Natural killer cell (primary cell): Measurements from ENCODE around the gene RPL36A. TPM values are rescaled to one million over a fixed set of nuclear protein-coding genes. Genes with fewer than 3 reads are reported as not detected.

Experiments used
- ATAC-seq, 3 donors: fragments of 150-1000 bp in 2 of 3; fragments of 200-7000 bp in 1 of 3; cut with Tn5 transposase; 1 replicate in 1 of 3; 2 replicates in 2 of 3; pipeline ENCODE4 v1.10.0; 2021; ENCODE audit warnings: mild to moderate bottlenecking in 2 of 3, moderate library complexity in 2 of 3
- DNase-seq, 2 donors: peaks; one replicate each; pipeline versions ENCODE4 v3.0.0 to v3.0.0-alpha.2; 2013 to 2021; ENCODE audit warnings: mixed read lengths in 1 of 2
- H3K27ac ChIP-seq: one replicate; pipeline ENCODE4 v1.5.1; 2013; ENCODE audit warnings: mild to moderate bottlenecking, low read length
- H3K27me3 ChIP-seq: one replicate; pipeline ENCODE4 v1.6.1; 2013; ENCODE audit warnings: low read length; ENCODE audit not compliant: control insufficient read depth, insufficient read depth
- H3K36me3 ChIP-seq: one replicate; pipeline ENCODE4 v1.6.1; 2013; ENCODE audit warnings: low read length; ENCODE audit not compliant: control insufficient read depth, insufficient read depth
- H3K4me1 ChIP-seq: one replicate; pipeline ENCODE4 v1.6.1; 2013; ENCODE audit warnings: low read length; ENCODE audit not compliant: control insufficient read depth, insufficient read depth
- H3K4me3 ChIP-seq: one replicate; pipeline ENCODE4 v1.5.1; 2013; ENCODE audit warnings: low read length
- H3K9me3 ChIP-seq: one replicate; pipeline ENCODE4 v1.6.1; 2013; ENCODE audit warnings: low read length; ENCODE audit not compliant: control insufficient read depth, insufficient read depth
- H3K27ac Mint-ChIP-seq, 2 donors: one replicate each; pipeline ENCODE4 v1.8.0; 2022; ENCODE audit warnings: mild to moderate bottlenecking in 2 of 2, mixed read lengths in 2 of 2, moderate library complexity in 1 of 2
- H3K27me3 Mint-ChIP-seq, 2 donors: one replicate each; pipeline ENCODE4 v1.8.0; 2022; ENCODE audit warnings: low read depth in 2 of 2, mixed read lengths in 2 of 2
- H3K36me3 Mint-ChIP-seq: one replicate; pipeline ENCODE4 v1.8.0; 2022; ENCODE audit warnings: mixed read lengths
- H3K4me1 Mint-ChIP-seq, 2 donors: one replicate each; pipeline ENCODE4 v1.8.0; 2022; ENCODE audit warnings: mixed read lengths in 2 of 2
- H3K4me3 Mint-ChIP-seq: one replicate; pipeline ENCODE4 v1.8.0; 2022; ENCODE audit warnings: mild to moderate bottlenecking, moderate library complexity, mixed read lengths
- H3K9me3 Mint-ChIP-seq, 2 donors: one replicate each; pipeline ENCODE4 v1.8.0; 2022; ENCODE audit warnings: mixed read lengths in 2 of 2
- WGBS: methylation state at CpG from one replicate; pipeline ENCODE4 v1.1.7; 2013; ENCODE audit warnings: missing lambda C conversion rate; ENCODE audit not compliant: insufficient coverage; 5-methylcytosine and 5-hydroxymethylcytosine counted together
- intact Hi-C: fragments of 100-400 bp; cut with micrococcal nuclease; formaldehyde crosslinking; loops from one replicate; pipeline ENCODE4 v1.14.2; 2022
- total RNA-seq, 4 donors: library from RNA; stranded (reverse); fragments of 120-200 nt in 1 of 4; gene quantifications; one replicate each; pipeline versions ENCODE4 v1.2.3 to v1.2.4, GENCODE V29; 2013 to 2022
- TF ChIP-seq, protein P1 (sequence below): fragments of 200-600 bp; IDR thresholded peaks from one replicate; pipeline ENCODE4 v1.8.0; 2022; ENCODE audit warnings: antibody characterized with exemption

The RPL36A gene
- total RNA-seq, 3 donors from 2014 or later (not counting 1 experiment from before 2014, with no cell fraction given) = 88.0 to 108 (median 91.5) TPM

DNA sequence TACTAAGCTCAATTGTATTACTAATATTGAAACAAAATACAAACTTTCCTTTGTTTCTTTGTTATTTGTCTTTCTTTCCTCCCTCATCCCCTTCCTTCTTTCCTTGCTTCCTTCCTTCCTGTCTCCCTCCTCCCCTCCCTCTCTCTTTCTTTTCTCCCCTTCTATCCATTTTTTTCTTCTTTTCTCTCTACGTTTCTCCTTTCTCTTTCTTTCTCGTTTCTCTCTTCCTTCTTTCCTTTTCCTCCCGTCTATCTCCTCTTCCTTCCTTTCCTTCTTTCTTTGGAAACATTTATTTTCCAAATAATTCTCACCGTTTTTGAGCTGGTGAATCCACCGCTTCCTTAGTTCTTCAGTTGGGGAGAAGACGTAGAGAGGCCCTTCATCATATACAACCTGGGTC, 21.1 kb upstream of the RPL36A start:
- 83% methylated on average over 5 of the region's 6 CpGs for WGBS
- no peaks in the 10 kb centered on the region for H3K4me1 Mint-ChIP-seq
- intact Hi-C loops = no loop called here
- peaks cover 3 to 9% of the 10 kb centered on the region in 2 donors for H3K27me3 Mint-ChIP-seq
- no peak for DNase-seq
- no peak overlapping the region for H3K27ac Mint-ChIP-seq
- no peak overlapping the region for H3K4me3 ChIP-seq
- no peaks in the 10 kb centered on the region for H3K9me3 ChIP-seq
- H3K4me3 Mint-ChIP-seq = no peak overlapping the region
- H3K9me3 Mint-ChIP-seq = no peaks in the 10 kb centered on the region
- no peaks in the 10 kb centered on the region for H3K36me3 ChIP-seq
- no peaks in the 10 kb centered on the region for H3K36me3 Mint-ChIP-seq
- H3K4me1 ChIP-seq = no peaks in the 10 kb centered on the region
- no peaks in the 10 kb centered on the region for H3K27me3 ChIP-seq
- ATAC-seq = no peak
- TF ChIP-seq, protein P1, sequence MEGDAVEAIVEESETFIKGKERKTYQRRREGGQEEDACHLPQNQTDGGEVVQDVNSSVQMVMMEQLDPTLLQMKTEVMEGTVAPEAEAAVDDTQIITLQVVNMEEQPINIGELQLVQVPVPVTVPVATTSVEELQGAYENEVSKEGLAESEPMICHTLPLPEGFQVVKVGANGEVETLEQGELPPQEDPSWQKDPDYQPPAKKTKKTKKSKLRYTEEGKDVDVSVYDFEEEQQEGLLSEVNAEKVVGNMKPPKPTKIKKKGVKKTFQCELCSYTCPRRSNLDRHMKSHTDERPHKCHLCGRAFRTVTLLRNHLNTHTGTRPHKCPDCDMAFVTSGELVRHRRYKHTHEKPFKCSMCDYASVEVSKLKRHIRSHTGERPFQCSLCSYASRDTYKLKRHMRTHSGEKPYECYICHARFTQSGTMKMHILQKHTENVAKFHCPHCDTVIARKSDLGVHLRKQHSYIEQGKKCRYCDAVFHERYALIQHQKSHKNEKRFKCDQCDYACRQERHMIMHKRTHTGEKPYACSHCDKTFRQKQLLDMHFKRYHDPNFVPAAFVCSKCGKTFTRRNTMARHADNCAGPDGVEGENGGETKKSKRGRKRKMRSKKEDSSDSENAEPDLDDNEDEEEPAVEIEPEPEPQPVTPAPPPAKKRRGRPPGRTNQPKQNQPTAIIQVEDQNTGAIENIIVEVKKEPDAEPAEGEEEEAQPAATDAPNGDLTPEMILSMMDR = no peak
- no peak overlapping the region for H3K27ac ChIP-seq

DNA sequence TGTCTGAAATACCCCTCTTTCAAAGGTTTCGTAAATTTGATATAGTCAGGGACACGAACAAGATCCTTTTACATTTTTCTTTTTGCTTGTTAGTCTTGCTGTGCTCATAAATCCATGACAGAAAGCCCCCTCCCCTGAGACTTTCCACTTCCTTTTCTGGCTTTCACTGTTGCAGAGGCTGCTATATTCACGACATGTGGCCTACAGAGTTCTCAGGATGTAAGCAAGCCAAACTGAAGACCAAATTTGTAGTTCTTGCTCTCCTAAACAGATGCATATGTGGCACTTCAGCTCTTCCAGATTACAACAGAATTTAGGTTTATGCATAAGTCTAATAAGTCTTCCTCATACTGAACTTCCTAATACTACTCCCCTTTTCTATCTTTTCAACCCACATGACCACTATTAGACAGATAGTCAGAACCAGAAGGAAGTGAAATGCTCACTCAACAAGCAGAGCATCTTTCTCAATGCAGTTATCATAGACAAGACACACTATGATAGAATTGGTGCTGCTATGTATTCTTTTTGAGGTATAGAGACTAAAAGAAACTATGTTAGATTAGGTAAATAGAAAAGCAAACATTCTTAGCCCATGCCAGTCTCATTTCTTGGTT, 19.8 kb upstream of the RPL36A start:
- 53% methylated on average over 3 of the region's 3 CpGs for WGBS
- no peak for ATAC-seq

DNA sequence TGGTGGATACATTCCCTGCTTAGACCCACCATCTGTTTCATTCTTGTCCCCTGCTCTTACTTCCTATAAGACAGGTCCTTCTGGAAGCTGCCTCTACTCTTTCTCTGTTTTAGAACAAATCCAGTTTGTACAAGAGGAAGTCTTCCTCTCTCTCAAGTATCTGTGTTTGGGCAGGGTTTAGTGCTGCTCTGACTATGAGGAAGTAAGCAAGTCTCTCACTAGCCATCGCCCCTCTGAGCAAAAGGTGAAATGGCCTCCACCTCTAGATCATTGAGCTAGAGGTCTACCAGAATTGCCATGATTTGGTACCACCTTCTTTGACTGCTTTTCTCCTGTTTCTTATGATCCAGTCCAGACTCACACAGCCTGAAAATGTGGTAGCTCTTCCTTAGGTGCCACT, 13.3 kb upstream of the RPL36A start:
- no peak for DNase-seq
- no peaks in the 10 kb centered on the region for H3K27me3 ChIP-seq
- no peaks in the 10 kb centered on the region for H3K36me3 ChIP-seq
- intact Hi-C loops = no loop called here
- Mint-ChIP-seq H3K4me3 (no peak overlapping the region), H3K27me3 (peaks cover 0 to 8% of the 10 kb centered on the region in 2 donors), H3K4me1 (no peaks in the 10 kb centered on the region), H3K9me3 (no peaks in the 10 kb centered on the region), H3K36me3 (no peaks in the 10 kb centered on the region), H3K27ac (no peak overlapping the region)
- ATAC-seq = no peak
- no peaks in the 10 kb centered on the region for H3K4me1 ChIP-seq
- TF ChIP-seq, protein P1 = no peak
- 55% methylated on average over 1 of the region's 1 CpG for WGBS
- H3K4me3 ChIP-seq = no peak overlapping the region
- no peaks in the 10 kb centered on the region for H3K9me3 ChIP-seq
- no peak overlapping the region for H3K27ac ChIP-seq

More for the DNA sequence above, 19.8 kb upstream of the RPL36A start:
- Mint-ChIP-seq H3K36me3 (no peaks in the 10 kb centered on the region), H3K9me3 (no peaks in the 10 kb centered on the region), H3K27me3 (peaks cover 3 to 17% of the 10 kb centered on the region in 2 donors), H3K4me3 (no peak overlapping the region), H3K4me1 (no peaks in the 10 kb centered on the region), H3K27ac (no peak overlapping the region)
- intact Hi-C loops = no loop called here
- Histone ChIP-seq H3K4me1 (no peaks in the 10 kb centered on the region), H3K9me3 (no peaks in the 10 kb centered on the region), H3K27me3 (no peaks in the 10 kb centered on the region), H3K36me3 (no peaks in the 10 kb centered on the region), H3K4me3 (no peak overlapping the region), H3K27ac (no peak overlapping the region)
- DNase-seq = no peak
- TF ChIP-seq, protein P1 = no peak

DNA sequence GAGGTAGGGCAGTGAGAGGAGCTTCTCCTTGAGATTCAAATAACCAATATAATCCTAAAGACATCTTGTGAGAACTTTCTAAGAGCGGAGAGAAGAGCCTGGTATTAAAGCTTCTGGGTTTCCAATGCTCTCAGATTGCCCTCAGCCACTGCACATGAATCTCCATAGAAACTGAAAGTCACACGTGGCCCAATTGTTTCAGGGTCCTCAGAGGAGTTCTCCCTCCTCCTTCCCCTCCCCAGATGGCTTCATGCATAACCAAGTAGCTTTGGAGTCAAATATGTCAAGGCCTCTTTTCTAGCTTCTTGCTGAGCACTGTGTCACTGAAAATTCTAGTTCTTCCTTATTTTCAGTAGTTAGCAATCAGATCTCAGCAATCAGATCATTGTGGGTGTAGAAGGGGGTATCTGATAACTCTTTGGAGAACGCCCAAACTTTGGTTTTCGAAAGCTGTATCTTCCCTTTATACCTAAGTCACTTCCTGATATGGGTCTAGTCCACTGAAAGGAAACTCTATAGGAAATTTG, 7.1 kb upstream of the RPL36A start:
- no peaks in the 10 kb centered on the region for H3K4me1 Mint-ChIP-seq
- no peaks in the 10 kb centered on the region for H3K27me3 Mint-ChIP-seq
- intact Hi-C loops = no loop called here
- no peak for DNase-seq
- H3K27ac Mint-ChIP-seq = no peak overlapping the region
- WGBS = 28% methylated on average over 2 of the region's 4 CpGs
- no peak overlapping the region for H3K27ac ChIP-seq
- no peaks in the 10 kb centered on the region for H3K4me1 ChIP-seq
- H3K4me3 Mint-ChIP-seq = no peak overlapping the region
- no peaks in the 10 kb centered on the region for H3K9me3 Mint-ChIP-seq
- peak in 1 of 3 donors; percentile 41 for ATAC-seq
- no peaks in the 10 kb centered on the region for H3K27me3 ChIP-seq
- H3K9me3 ChIP-seq = no peaks in the 10 kb centered on the region
- no peaks in the 10 kb centered on the region for H3K36me3 Mint-ChIP-seq
- H3K4me3 ChIP-seq = no peak overlapping the region
- TF ChIP-seq, protein P1 = no peak
- H3K36me3 ChIP-seq = no peaks in the 10 kb centered on the region
